ENCODE results near the gene RPS23. TPM values are rescaled to one million over a fixed set of nuclear protein-coding genes. Genes with fewer than 3 reads are reported as not detected.

RPS23 gene
- total and polyA plus RNA-seq, 2 of the 8 experiments (the other 6 are each of a cell fraction or from before 2014, with no cell fraction given), result 2,559 to 4,867 TPM

GRCh38 chr5:82295959-82296531, 17.9 kb upstream of the RPS23 start (continued):
- no peak for TF ChIP-seq SUZ12 (IDR thresholded peaks at IDR 0.05; ENCODE audit: low read length)
